GM13977 (cell line): Measurements from ENCODE around the gene ZSCAN5A.

Experiments used
- DNase-seq: peaks from one replicate; pipeline ENCODE4 v3.0.0; 2012; ENCODE audit warnings: low spot score
- in situ Hi-C: fragments of 300-500 bp; cut with MboI; formaldehyde crosslinking; loops from one replicate; pipeline ENCODE4 v1.12.0; 2022; ENCODE audit warnings: low sequenced_read_pairs, low pct_unique_long_range_greater_than_20kb, mixed read lengths, inconsistent platforms; ENCODE audit not compliant: unreplicated experiment
- TF ChIP-seq, protein P1 (sequence below): IDR thresholded peaks from 2 replicates; pipeline ENCODE4 v1.5.1; 2012; ENCODE audit warnings: mild to moderate bottlenecking, control low read depth; ENCODE audit not compliant: insufficient read depth; ENCODE audit errors: extremely low read depth, missing control alignments

The ZSCAN5A gene

GRCh38 chr19:56324436-56324835 lies 9.8 kb upstream of the ZSCAN5A start:
- in situ Hi-C loops: loop anchor here (10.0 to 25.0 kb wide), 2 partner anchors 250 to 637 kb away; partner anchors contain the start of gene EPN1
- TF ChIP-seq, protein P1, sequence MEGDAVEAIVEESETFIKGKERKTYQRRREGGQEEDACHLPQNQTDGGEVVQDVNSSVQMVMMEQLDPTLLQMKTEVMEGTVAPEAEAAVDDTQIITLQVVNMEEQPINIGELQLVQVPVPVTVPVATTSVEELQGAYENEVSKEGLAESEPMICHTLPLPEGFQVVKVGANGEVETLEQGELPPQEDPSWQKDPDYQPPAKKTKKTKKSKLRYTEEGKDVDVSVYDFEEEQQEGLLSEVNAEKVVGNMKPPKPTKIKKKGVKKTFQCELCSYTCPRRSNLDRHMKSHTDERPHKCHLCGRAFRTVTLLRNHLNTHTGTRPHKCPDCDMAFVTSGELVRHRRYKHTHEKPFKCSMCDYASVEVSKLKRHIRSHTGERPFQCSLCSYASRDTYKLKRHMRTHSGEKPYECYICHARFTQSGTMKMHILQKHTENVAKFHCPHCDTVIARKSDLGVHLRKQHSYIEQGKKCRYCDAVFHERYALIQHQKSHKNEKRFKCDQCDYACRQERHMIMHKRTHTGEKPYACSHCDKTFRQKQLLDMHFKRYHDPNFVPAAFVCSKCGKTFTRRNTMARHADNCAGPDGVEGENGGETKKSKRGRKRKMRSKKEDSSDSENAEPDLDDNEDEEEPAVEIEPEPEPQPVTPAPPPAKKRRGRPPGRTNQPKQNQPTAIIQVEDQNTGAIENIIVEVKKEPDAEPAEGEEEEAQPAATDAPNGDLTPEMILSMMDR: no peak
- DNase-seq: no peak

DNA sequence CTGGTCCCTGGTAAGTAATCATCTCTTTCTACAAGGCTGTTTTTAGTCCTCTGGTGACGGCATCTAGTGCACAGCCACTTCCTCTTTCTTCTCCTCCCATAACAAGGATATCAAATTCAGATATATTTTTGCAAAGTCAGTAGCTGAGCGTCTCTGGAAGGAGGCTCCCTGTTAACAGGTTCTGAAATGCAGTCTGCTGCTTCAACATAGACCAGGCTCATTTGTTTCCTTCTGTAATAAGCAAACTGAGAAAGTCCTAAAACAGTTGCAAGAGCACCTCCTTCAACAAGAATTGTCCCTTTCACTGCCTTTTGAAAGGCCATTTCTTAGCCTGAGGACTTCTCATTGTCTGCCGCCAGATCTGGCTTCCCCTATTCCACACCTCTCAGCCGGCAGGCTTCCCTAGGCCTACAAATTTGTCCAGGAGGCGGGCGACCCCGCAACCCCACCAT lies 7.4 kb upstream of the ZSCAN5A start:
- in situ Hi-C loops: loop anchor here (10.0 to 25.0 kb wide), 2 partner anchors 247 to 635 kb away; partner anchors contain the start of gene EPN1
- TF ChIP-seq, protein P1: no peak
- no peak for DNase-seq

- TF ChIP-seq, protein P1: no peak
- no peak for DNase-seq
- in situ Hi-C loops: loop anchor here (10.0 to 25.0 kb wide), 2 partner anchors 247 to 634 kb away; partner anchors contain the start of gene EPN1
These were observed 6.8 kb upstream of the ZSCAN5A start for GRCh38 chr19:56321254-56321988.

- in situ Hi-C loops: loop anchor here (10.0 to 25.0 kb wide), 2 partner anchors 245 to 633 kb away; partner anchors contain the start of gene EPN1
- TF ChIP-seq, protein P1: no peak
- no peak for DNase-seq
These were observed 5.4 kb upstream of the ZSCAN5A start for GRCh38 chr19:56319991-56320390.

DNA sequence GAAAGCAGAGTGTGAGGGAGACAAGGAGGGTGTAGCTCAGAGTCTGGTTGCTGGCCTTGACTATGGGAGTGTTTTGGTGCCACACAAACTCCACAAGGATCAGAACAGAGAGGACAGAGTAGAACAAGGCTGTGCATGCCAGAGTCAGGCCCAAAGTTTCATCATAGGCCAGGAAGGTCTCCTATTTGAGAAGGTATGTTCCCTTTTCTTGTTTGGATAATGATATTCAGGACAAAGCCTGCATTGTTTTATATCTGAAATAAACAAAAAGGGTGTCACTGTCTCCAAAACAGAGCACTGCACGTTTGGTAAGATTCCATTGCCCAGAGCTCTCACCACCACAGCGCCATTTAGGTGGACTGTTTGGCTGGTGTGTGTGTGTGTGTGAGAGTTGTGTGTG lies 3.1 kb upstream of the ZSCAN5A start:
- TF ChIP-seq, protein P1: no peak
- no peak for DNase-seq
- in situ Hi-C loops: loop anchor here (25.0 kb wide), 1 partner anchor 630 kb away; the partner anchor contains the start of gene EPN1

GRCh38 chr19:56316728-56317127 lies 2.1 kb upstream of the ZSCAN5A start:
- no peak for DNase-seq
- in situ Hi-C loops: loop anchor here (25.0 kb wide), 1 partner anchor 629 kb away; the partner anchor contains the start of gene EPN1
- TF ChIP-seq, protein P1: no peak
